COR-L47 (cell line): Measurements from ENCODE around the gene DNAI2.
"Not testable (repeated sequence)": the region's sequence is repeated elsewhere in the genome, so short reads cannot be mapped to it uniquely, and the experiment has no call there.

ENCODE experiments used
- DNase-seq: peaks from one replicate; lab custom pipeline; 2025; lab: John Stamatoyannopoulos, UW

Gene DNAI2

DNA sequence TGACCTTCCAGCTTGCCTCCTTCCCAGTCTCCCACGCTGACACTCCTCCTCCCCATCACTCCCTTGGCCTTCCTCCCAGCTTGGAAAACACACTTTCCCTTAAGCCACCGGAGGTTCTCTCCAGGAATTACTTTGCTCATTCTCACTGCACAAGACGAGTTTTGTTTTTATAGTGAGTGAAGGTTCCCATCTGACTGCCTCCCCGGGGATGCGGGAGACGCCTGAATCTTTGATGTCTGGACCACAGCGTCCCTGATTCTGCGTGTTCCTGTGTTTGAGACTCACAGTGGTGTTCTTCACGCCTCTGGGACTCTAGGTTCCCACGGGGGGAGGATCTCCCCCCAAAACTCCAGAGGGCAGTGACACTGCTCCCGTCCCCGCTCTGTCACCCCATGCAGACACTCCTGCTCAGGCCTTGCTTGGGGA, 2.0 kb downstream of the DNAI2 start:
- DNase-seq, result no peak

DNA sequence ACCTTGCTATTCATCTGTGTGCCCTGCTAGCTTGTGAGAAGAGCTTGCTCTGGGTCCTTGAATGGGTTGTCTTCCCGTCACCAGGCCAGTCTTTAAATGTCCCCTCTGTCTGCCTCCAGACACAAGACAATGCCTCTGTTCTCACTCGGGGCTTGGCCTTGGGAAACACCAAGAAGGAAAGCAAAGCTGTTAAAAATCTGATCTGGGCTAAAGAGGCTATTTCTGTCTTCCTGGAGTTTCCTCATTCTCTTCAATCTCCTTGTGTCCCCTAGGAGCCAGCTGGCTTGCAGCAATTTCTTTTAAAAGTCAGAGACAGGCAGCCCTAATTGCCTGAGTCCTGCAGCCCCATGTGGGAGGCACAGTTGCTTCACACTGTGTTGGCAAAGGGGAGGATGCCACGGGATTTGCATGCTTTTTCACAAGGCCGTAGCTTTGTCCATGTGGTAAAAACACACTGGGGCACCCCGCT, 2.5 kb downstream of the DNAI2 start:
- DNase-seq, result no peak

DNA sequence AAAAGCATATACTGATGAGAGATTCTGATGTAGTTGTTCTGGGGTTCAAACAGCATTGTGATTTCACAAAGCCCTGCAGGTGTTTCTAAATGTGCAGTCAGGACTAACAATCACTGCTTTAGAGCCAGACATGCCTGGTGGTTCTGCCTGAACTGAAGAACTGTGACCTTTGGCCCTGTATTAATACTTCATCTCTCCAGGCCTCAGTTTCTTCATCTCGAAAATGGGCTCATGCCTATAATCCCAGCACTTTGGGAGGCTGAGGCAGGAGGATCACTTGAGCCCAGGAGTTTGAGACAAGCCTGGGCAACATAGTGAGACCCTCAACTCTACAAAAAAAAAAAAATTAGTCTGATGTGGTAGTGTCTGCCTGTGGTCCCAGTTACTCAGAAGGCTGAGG, 3.9 kb downstream of the DNAI2 start:
- no peak for DNase-seq

DNA sequence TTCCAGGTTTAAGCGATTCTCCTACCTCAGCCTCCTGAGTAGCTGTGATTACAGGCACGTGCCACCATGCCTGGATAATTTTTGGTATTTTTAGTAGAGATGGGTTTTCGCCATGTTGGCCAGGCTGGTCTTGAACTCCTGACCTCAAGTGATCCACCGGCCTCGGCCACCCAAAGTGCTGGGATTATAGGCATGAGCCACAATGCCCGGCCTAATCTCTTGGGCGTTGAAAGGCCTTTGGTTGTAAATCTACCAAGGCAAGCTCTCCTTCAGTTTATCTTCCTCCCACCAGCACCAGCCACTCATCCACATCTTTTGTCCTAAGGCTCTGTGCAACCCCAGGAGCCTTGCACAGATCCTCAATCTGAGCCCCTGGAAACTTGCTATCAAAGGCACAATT, 5.6 kb downstream of the DNAI2 start:
- DNase-seq, result not testable (repeated sequence)

DNA sequence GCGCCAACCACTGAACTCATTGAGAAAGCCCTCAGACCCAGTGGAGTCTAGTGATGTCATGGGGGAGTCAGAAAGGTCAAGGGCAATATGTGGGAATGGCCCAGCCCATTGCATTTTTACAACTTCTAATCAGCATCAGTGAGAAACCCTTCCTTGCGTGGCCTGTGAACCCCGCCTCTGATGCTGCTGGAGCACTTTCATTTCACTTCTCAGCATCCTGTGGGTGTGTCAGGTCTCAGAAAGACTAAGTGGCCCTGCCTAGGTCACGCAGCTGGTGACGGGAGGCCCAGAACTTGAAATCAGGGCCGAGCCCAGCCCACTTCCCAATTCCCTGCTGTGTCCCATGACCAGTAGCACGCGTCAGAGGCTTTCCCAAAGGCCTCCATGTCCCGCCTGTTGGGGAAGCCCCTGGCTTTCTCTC, 6.1 kb downstream of the DNAI2 start:
- DNase-seq, result no peak

DNA sequence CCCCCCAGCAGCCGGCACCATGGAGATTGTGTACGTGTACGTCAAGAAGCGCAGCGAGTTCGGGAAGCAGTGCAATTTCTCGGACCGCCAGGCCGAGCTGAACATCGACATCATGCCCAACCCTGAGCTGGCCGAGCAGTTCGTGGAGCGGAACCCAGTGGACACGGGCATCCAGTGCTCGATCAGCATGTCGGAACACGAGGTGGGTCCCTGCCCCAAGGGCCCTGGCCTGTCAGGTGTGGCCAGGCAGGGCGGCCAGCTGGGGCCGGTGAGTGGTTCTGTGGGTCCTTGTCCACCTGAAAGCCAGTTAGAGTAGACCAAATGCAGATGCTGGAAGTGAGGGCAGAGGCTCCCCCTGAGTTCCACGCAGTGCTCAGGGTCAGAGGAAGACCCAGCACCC, 7.8 kb downstream of the DNAI2 start:
- no peak for DNase-seq

DNA sequence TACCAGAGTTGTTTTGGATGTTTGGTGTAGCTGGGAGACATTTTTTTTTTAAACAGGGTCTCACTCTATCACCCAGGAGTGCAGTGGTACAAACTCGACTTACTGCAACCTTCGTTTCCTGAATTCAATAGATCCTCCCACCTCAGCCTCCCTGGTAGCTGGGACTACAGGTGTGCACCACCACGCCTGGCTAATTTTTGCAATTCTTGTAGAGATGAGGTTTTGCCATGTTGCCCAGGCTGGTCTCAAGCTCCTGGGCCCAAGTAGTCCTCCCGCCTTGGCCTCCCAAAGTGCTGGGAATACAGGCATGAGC, 8.2 kb downstream of the DNAI2 start:
- not testable (repeated sequence) for DNase-seq

DNA sequence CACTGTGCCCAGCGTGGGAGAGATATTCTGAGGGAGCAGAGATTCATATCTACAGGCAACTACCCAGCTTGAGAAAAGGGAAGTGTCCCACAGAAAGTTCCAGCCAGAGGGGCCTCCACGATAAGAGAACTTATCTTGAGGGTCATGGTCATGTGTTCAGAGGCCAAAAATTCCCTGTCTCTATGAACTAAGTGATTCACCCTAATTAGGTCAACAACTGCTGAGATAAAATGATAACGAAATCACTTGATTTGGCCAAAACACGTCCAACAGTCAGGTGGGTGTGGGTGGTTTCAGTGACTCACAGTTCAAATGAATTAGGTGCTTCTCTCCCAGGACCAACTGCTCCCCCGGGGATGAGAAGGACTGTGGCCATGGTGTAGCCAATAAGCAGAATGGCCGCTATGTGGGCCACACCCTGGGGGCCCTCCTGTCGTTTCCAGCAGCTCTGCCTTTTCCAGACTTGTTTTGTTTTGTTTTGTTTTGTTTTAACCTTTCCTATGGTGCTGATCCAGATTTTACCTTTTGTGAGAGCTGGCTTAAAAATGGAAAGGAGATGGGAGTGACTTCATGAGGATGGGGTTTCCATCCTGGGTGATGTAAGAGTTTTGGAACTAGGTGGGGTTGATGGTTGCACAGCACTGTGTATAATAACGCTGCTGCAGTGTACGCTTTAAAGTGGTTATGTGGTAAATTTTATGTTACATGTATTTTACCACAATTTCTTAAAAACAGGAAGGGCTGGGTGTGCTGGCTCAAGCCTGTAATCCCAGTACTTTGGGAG, 8.7 kb downstream of the DNAI2 start:
- DNase-seq, result no peak

DNA sequence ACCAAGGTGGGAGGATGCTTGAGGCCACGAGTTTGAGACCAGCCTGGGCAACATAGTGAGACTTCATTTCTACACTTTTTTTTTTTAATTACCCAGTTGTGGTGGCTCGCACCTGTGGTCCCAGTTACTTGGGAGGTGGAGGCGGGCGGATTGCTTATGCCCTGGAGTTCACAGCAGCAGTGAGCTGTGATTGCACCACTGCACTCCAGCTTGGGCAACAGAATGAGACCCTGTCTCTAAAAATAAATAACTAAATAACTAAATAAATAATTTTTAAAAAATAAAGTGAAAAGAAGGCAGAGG, 9.3 kb downstream of the DNAI2 start:
- no peak for DNase-seq

DNA sequence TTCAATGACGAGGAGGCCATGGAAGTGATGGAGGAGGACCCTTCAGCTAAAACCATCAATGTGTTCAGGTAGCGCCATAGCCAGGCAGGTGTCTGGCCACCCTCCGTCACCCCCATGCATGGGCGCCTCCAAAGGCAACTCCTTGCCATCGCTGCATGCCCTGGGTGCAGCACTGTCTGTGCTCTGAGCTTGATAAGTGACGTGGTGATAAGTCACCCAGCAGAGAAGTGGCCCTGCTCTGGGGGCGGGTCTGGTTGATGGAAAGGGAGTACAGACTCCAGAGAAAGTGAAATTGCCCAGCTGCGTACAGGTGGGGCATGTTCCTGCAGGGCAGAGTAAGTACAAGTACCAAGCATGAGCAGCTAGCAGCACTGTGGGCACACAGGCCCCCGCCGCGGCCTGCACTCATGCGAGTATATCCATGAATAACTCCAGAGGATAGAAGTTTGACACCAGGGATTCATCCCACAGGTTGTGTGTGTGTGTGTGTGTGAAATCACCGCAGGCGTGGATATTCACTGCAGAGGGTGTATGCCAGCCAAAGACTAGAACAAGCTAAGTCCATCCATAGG, 13.1 kb downstream of the DNAI2 start:
- DNase-seq, result no peak

DNA sequence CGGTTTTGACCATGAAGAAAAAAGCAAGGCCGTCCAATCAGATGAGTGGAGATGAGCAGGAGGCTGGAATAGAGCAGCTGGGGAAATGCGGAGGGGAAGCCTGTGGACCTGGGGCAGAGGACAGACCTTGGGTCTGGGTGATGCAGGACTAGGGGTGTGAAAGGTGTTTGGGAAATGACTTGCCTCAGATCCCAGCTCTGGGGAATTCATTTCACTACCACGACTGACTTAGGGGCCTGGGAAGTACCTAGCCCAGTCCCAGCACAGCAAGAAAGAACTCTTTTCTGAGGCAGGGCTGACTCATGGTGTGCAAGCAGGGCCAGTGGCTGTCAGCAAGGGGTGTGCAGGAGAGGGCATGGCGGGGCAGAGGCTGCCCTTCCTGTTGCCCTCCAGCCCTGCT, 14.8 kb downstream of the DNAI2 start:
- DNase-seq, result no peak

DNA sequence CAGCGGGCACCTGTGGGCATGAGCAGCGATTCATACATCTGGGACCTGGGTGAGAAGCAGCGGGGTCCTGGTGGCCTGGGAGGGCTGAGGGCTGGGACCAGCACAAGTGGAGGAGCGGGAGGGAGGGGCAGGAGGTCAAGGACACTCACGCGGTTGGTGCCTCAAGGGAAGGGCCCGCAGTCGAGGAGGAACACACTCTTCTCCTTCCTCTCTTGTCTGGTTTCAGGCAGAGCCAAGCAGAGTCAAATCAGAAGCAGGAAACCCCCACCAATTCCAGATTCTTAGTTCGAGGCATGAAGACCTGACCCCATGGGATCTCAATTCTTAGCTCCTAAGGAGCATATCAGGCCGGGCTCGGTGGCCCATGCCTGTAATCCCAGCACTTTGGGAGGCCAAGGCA, 15.7 kb downstream of the DNAI2 start:
- DNase-seq, result no peak

DNA sequence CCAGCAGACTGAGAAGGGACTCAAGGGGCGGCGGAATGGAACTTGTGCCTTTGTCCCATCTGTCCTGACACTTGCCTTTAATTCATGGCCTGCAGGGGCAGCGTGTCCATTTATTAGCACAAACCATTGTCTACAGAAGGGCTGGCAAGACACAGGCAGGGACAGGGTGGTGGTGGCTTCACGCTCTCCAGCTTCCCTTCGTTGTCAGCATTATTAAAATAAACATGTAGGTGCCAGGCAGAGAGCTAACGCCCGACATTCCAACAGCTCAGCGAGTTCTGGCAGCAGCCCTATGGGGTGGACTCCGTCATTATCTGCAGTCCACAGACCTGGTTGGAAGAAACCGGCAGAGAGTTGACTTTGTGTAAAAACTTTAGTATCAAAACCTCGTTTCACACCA, 16.3 kb downstream of the DNAI2 start:
- DNase-seq, result no peak

DNA sequence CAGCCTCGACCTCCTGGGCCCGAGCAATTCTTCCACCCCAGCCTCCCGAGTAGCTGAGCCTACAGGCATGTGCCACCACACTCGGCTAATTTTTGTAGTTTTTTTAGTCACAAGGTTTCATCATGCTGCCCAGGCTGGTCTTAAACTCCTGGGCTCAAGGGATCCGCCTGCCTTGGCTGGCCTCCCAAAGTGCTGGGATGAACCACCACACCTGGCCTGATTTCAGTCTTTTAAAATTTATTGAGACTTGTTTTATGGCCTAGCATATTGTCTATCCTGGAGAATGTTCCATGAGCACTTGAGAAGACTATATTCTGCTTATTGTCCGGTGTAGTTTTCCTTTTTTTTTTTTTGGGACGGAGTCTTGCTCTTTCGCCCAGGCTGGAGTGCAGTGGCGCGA, 18.5 kb downstream of the DNAI2 start:
- no peak for DNase-seq

DNA sequence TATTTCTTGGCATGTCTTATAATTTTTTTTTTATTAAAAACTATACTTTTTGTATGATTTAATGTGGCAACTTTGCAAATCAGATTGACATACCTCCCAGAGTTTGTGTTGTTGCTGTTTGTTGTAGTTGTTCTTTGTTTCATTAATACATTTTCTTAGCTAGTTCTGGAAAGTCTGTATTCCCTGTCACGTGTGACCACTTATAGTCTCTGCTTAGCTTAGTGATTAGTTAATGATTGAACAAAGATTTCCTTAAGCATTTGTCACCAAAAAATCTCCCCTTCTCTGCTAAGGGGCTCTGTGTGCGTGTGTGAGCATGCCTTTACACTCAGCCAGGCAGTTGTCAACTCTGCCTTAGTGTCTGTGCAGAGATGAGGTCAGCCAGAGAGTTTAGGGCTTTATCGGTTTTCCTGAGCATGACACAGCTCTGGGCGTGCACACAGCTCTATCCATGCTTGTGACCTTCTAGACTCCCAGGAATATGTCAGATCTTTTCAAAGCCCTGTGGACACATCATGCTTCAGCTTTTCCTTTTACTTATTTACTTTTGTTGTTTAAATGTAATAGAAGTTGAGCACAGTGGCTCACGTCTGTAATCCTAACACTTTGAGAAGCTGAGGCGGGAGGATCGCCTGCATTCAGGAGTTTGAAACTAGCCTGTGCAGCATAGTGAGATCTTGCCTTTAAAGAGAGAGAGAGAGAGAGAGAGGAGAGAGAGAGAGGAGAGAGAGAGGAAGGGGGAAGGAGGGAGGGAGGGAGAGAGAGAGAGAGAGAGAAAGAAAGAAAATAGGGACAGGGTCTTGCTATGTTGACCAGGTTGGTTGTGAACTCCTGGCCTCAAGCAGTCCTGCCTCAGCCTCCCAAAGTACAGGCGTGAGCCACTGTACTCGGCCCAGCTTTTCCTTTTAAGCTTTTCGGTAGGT, 21.9 kb downstream of the DNAI2 start:
- no peak for DNase-seq

DNA sequence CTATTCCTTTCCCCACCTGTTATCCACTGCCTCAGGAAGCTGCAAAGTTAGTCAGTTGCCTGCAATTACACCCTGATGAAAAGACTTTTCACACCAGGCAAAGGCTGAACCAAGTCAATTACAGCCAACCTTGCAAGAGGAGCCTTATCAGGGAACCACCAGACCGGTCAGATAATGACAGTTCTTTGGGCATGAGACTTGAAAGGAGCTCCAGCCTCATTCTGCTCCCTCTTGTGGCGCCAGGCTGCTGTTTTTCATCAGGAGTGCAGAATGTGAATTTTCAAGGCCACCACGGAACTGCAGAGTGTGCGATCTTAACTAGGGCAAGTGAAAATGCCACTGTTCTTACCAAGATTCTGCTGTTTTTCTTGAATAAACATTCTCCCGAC, 22.5 kb downstream of the DNAI2 start:
- DNase-seq, result peak; percentile 32

DNA sequence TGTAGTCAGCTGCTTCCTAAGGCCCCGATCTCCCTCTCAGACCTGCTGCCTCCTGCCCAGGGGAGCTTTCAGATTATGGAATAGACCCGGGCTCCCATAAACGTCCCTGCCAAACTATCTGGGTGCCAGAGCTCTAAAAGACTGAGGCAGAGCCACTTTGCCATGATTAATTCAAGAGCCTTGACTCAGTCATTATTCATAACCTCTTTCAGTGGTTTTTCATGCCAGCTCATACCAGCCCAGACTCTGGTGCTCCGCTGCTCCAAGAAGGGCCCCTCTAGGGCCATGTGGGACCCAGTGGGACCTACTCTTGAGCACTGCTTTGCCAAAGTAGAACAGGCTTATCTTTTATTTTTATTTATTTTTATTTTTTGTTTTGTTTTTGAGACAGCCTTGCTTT, 23.9 kb downstream of the DNAI2 start:
- DNase-seq, result no peak

DNA sequence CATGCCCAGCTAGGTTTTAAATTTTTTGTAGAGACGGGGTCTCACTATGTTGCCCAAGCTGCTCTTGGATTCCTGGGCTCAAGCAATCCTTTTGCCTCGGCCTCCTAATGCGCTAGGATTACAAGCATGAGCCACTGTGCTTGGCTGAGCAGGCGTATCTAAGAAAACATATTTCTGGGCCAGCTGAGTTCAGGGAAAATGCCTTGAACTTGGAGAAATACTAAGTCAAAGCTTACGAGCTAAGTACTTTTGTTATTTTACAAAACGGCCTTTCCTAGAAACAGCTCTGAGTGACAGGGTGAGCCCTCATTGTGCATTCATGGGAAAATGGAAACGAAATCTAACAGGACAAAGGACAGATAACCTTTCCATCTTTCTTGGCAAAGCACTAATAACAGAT, 24.7 kb downstream of the DNAI2 start:
- no peak for DNase-seq

DNA sequence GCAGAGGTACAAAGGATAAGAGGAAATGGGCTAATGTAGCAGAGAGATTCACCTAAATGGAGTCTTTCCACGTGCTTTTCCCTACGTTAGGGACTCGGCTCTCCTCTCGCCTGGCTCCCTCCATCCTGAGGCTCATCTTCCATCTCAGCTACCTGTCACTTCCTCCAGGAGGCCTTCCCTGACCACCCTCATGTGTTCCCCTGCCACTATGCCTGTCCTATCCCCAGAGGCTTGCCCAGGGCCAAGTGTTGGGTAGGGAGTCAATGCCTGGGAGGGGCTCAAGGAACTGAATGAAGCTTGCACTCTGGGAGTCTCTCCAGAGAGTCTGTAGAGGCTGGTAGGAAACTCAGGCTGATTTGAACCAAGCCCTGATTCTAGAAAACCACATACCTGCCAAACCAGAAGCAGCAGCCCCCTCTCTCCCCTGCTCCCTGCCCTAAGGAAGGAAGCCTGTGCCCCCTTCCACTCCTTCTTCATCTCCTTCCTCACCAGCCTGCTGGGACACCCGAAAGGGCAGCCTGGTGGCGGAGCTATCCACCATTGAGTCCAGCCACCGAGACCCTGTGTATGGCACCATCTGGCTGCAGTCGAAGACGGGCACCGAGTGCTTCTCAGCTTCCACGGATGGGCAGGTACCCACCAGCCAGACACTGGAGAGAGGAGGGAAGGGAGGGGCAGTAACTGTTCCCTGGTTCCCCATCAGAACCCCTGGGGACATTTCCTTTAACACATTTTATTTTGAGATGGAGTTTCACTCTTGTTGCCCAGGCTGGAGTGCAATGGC, 25.4 kb downstream of the DNAI2 start:
- DNase-seq, result no peak

DNA sequence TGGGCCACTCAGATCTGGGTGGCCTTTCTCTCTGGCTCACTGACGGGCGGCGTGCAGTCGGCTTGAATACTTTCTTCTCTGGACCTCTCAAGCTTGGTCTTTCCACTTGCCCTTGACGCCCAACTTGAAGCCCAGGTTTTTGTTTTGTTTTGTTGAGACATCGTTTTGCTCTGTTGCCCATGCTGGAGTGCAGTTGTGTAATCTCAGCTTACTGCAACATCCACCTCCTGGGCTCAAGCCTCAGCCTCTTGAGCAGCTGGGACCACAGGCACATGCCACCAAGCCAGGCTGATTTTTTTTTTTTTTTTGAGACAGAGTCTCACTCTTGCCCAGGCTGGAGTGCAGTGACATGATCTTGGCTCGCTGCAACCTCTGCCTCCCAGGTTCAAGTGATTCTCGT, 29.3 kb downstream of the DNAI2 start:
- DNase-seq, result no peak

DNA sequence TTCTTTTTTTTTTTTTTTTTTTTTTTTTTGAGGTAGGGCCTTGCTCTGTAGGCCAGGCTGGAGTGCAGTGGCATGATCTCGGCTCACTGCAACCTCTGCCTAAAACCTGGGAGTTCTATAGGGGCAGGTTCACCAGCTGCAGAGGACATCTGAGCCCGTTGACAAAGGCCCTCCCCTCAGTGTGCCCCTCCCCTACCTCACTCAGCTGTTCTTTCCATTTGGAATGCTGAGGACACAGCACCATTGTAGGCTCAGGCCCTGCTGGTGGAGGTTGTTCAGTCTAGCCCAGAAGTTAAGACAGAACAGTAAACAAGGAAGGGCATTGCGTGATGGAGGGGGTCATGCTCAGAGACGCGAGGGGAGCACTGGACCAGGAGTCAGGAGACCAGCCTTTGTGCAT, 30.1 kb downstream of the DNAI2 start:
- DNase-seq, result no peak

DNA sequence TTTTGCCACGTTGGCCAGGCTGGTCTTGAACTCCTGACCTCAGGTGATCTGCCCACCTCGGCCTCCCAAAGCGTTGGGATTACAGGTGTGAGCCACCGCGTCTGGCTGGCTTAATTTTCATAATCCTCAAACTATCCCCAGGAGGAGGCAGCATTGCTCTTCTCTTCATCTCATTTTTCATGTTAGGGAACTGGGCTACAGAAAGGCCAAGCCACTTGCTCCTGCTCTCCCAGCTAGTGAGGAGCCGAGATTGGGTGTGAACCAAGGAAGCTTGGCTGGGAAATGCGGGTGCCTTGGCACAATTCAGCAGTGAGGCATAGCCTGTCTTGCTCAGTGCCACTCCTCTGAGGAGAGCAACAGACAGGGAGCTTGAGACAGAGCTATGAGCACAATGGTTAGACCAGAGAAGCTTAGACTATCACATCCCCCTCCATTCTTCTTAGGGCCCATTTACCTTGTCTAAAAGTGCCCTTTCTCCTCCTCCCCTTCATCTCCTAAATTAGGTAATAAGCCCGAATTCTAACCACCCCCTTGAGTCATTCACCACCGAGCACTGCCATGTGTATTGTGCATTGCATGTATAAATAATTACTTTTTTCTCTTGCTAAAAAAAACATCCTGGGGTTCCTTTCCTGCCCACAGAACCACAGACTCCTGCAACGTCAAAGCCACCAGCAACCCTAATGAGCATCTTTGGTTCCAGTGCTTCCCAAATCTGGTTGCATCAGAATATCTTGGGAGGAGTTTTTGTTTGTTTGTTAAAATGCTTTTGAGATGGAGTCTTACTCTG, 32.0 kb downstream of the DNAI2 start:
- DNase-seq, result no peak
